T-helper 2 cell treated with Interferon-gamma antibody and Interleukin-4, amounts not matched to agents 5 μg/mL and 100 μg/mL, for 36 hours (primary cell): Measurements from ENCODE around the gene ANGEL2.
A peak's percentile ranks its signal among the peaks of the same experiment; 100 is the strongest.

Experiments used
- DNase-seq: peaks from one replicate; pipeline ENCODE4 v3.0.0; 2021; ENCODE audit warnings: low spot score
- H3K27ac Mint-ChIP-seq: one replicate; pipeline ENCODE4 v1.8.0; 2021; ENCODE audit warnings: mild to moderate bottlenecking, mixed read lengths
- H3K27me3 Mint-ChIP-seq: one replicate; pipeline ENCODE4 v1.8.0; 2021; ENCODE audit warnings: low read depth, mixed read lengths
- H3K36me3 Mint-ChIP-seq: one replicate; pipeline ENCODE4 v1.8.0; 2021; ENCODE audit warnings: low read depth, mixed read lengths
- H3K4me1 Mint-ChIP-seq: one replicate; pipeline ENCODE4 v1.8.0; 2021; ENCODE audit warnings: low read depth, mixed read lengths
- H3K4me3 Mint-ChIP-seq: one replicate; pipeline ENCODE4 v1.8.0; 2022; ENCODE audit warnings: mild to moderate bottlenecking, moderate library complexity, mixed read lengths
- H3K9me3 Mint-ChIP-seq: one replicate; pipeline ENCODE4 v1.8.0; 2021; ENCODE audit warnings: mixed read lengths

Gene ANGEL2

GRCh38 chr1:212958175-212958574, 57.5 kb downstream of the ANGEL2 start:
- Mint-ChIP-seq H3K4me3 (no peak overlapping the region), H3K9me3 (no peaks in the 10 kb centered on the region), H3K27ac (no peak overlapping the region), H3K27me3 (peaks cover 25% of the 10 kb centered on the region), H3K36me3 (no peaks in the 10 kb centered on the region), H3K4me1 (peaks cover 1% of the 10 kb centered on the region)
- no peak for DNase-seq

GRCh38 chr1:212957546-212957945, 58.1 kb downstream of the ANGEL2 start:
- H3K4me3 Mint-ChIP-seq: no peak overlapping the region
- H3K27ac Mint-ChIP-seq: no peak overlapping the region

GRCh38 chr1:212955961-212956620, 59.6 kb downstream of the ANGEL2 start:
- Mint-ChIP-seq H3K4me1 (peaks cover 3% of the 10 kb centered on the region), H3K27ac (no peak overlapping the region), H3K27me3 (peaks cover 42% of the 10 kb centered on the region), H3K36me3 (no peaks in the 10 kb centered on the region), H3K4me3 (no peak overlapping the region), H3K9me3 (no peaks in the 10 kb centered on the region)
- no peak for DNase-seq

More at GRCh38 chr1:212957546-212957945, 58.1 kb downstream of the ANGEL2 start:
- Mint-ChIP-seq H3K9me3 (no peaks in the 10 kb centered on the region), H3K36me3 (no peaks in the 10 kb centered on the region), H3K27me3 (peaks cover 31% of the 10 kb centered on the region), H3K4me1 (peaks cover 1% of the 10 kb centered on the region)
- DNase-seq: no peak

GRCh38 chr1:212955098-212955497, 60.6 kb downstream of the ANGEL2 start:
- H3K27ac Mint-ChIP-seq: no peak overlapping the region
- no peak overlapping the region for H3K4me3 Mint-ChIP-seq
- no peaks in the 10 kb centered on the region for H3K9me3 Mint-ChIP-seq
- H3K4me1 Mint-ChIP-seq: peaks cover 6% of the 10 kb centered on the region
- peaks cover 1% of the 10 kb centered on the region for H3K36me3 Mint-ChIP-seq
- DNase-seq: no peak
- H3K27me3 Mint-ChIP-seq: peaks cover 46% of the 10 kb centered on the region

- Mint-ChIP-seq H3K4me1 (peaks cover 9% of the 10 kb centered on the region), H3K27me3 (peaks cover 50% of the 10 kb centered on the region), H3K27ac (no peak overlapping the region), H3K9me3 (no peaks in the 10 kb centered on the region), H3K36me3 (peaks cover 1% of the 10 kb centered on the region), H3K4me3 (no peak overlapping the region)
- DNase-seq: no peak
Observed at GRCh38 chr1:212954514-212954913, 61.2 kb downstream of the ANGEL2 start.

GRCh38 chr1:212953321-212953720, 62.3 kb downstream of the ANGEL2 start:
- peaks cover 62% of the 10 kb centered on the region for H3K27me3 Mint-ChIP-seq
- H3K27ac Mint-ChIP-seq: no peak overlapping the region

GRCh38 chr1:212952641-212952976, 63.1 kb downstream of the ANGEL2 start:
- Mint-ChIP-seq H3K27ac (no peak overlapping the region), H3K4me3 (no peak overlapping the region)

More at GRCh38 chr1:212953321-212953720, 62.3 kb downstream of the ANGEL2 start:
- Mint-ChIP-seq H3K36me3 (peaks cover 1% of the 10 kb centered on the region), H3K4me3 (no peak overlapping the region), H3K4me1 (peaks cover 9% of the 10 kb centered on the region), H3K9me3 (peaks cover 4% of the 10 kb centered on the region)
- DNase-seq: no peak

GRCh38 chr1:212951947-212952640, 63.6 kb downstream of the ANGEL2 start:
- H3K36me3 Mint-ChIP-seq: peaks cover 1% of the 10 kb centered on the region
- no peak for DNase-seq
- peaks cover 6% of the 10 kb centered on the region for H3K9me3 Mint-ChIP-seq
- H3K27ac Mint-ChIP-seq: no peak overlapping the region
- peak overlapping the region; percentile 39 for H3K4me3 Mint-ChIP-seq
- H3K4me1 Mint-ChIP-seq: peaks cover 9% of the 10 kb centered on the region
- H3K27me3 Mint-ChIP-seq: peaks cover 64% of the 10 kb centered on the region

More at GRCh38 chr1:212952641-212952976, 63.1 kb downstream of the ANGEL2 start:
- H3K36me3 Mint-ChIP-seq: peaks cover 1% of the 10 kb centered on the region
- H3K27me3 Mint-ChIP-seq: peaks cover 64% of the 10 kb centered on the region
- peaks cover 6% of the 10 kb centered on the region for H3K9me3 Mint-ChIP-seq
- H3K4me1 Mint-ChIP-seq: peaks cover 9% of the 10 kb centered on the region
- DNase-seq: no peak

GRCh38 chr1:212951126-212951946, 64.3 kb downstream of the ANGEL2 start:
- DNase-seq: no peak
- peaks cover 60% of the 10 kb centered on the region for H3K27me3 Mint-ChIP-seq
- peaks cover 1% of the 10 kb centered on the region for H3K36me3 Mint-ChIP-seq

GRCh38 chr1:212950243-212951125, 65.2 kb downstream of the ANGEL2 start, which contains the start of gene VASH2:
Gene VASH2 (plus strand): TSS chr1:212950541. CDS start chr1:212951543, 1,002 bp downstream.
- DNase-seq: peak; percentile 75
- Mint-ChIP-seq H3K27ac (no peak within 1 kb of the TSS), H3K9me3 (peaks cover 6% of the 10 kb centered on the region), H3K36me3 (peaks cover 1% of the 10 kb centered on the region), H3K4me1 (peaks cover 8% of the 10 kb centered on the region), H3K27me3 (peaks cover 58% of the 10 kb centered on the region), H3K4me3 (peak within 1 kb of the TSS; percentile 92)

More at GRCh38 chr1:212951126-212951946, 64.3 kb downstream of the ANGEL2 start:
- Mint-ChIP-seq H3K4me3 (peak overlapping the region; percentile 92), H3K4me1 (peaks cover 9% of the 10 kb centered on the region), H3K9me3 (peaks cover 6% of the 10 kb centered on the region), H3K27ac (no peak overlapping the region)

- DNase-seq: no peak
Observed at GRCh38 chr1:212949771-212950170, 65.9 kb downstream of the ANGEL2 start.

GRCh38 chr1:212946872-212947271, 68.8 kb downstream of the ANGEL2 start:
- Mint-ChIP-seq H3K27ac (no peak overlapping the region), H3K4me1 (peaks cover 6% of the 10 kb centered on the region), H3K36me3 (peaks cover 1% of the 10 kb centered on the region), H3K27me3 (peaks cover 30% of the 10 kb centered on the region), H3K4me3 (no peak overlapping the region), H3K9me3 (peaks cover 6% of the 10 kb centered on the region)
- no peak for DNase-seq

More at GRCh38 chr1:212949771-212950170, 65.9 kb downstream of the ANGEL2 start:
- peaks cover 8% of the 10 kb centered on the region for H3K4me1 Mint-ChIP-seq
- peak overlapping the region; percentile 92 for H3K4me3 Mint-ChIP-seq
- no peak overlapping the region for H3K27ac Mint-ChIP-seq
- peaks cover 55% of the 10 kb centered on the region for H3K27me3 Mint-ChIP-seq
- H3K36me3 Mint-ChIP-seq: peaks cover 1% of the 10 kb centered on the region
- peaks cover 6% of the 10 kb centered on the region for H3K9me3 Mint-ChIP-seq
